T-helper 1 cell treated with Interleukin-12 subunit alpha and Interleukin-12 subunit beta and Interleukin-4 antibody, amounts not matched to agents 30 ng/mL and 1 ng/mL, for 36 hours (primary cell): ENCODE results near the gene RER1. TPM values are rescaled to one million over a fixed set of nuclear protein-coding genes. Genes with fewer than 3 reads are reported as not detected.

Source experiments
- intact Hi-C: fragments of 100-400 bp; cut with micrococcal nuclease; formaldehyde crosslinking; loops from one replicate; pipeline ENCODE4 v1.15.1; 2024
- total RNA-seq: library from RNA; stranded (reverse); gene quantifications from 2 replicates; pipeline ENCODE4 v1.2.3, GENCODE V29; 2022

The RER1 gene
- total RNA-seq, 1 donor from 2014 or later, result 162 TPM

GRCh38 chr1:2388004-2388913 lies 3.4 kb upstream of the RER1 start:
- intact Hi-C loops, result no loop called here

- intact Hi-C loops, result loop anchor here (2.0 to 10.0 kb wide), 3 partner anchors 99 to 1513 kb away; partner anchors contain the start of genes C1orf174, CEP104 and DFFB
These were observed 2.0 kb upstream of the RER1 start for GRCh38 chr1:2389644-2390043.

- intact Hi-C loops, result loop anchor here (1.0 to 10.0 kb wide), 12 partner anchors 20 to 1510 kb away; partner anchors contain the start of genes C1orf174, CEP104, DFFB and PANK4
These were observed 379 bp downstream of the RER1 start for GRCh38 chr1:2391931-2392509.

- intact Hi-C loops, result loop anchor here (5.0 to 10.0 kb wide), 2 partner anchors 1462 to 1510 kb away; partner anchors contain the start of genes C1orf174, CEP104 and DFFB
These were observed 1.0 kb downstream of the RER1 start for GRCh38 chr1:2392686-2393085.

- intact Hi-C loops, result loop anchor here (5.0 to 10.0 kb wide), 2 partner anchors 1461 to 1509 kb away; partner anchors contain the start of genes C1orf174, CEP104 and DFFB
These were observed 1.8 kb downstream of the RER1 start for GRCh38 chr1:2393471-2393877.

GRCh38 chr1:2394220-2394619 lies 2.6 kb downstream of the RER1 start:
- intact Hi-C loops, result loop anchor here (5.0 to 10.0 kb wide), 2 partner anchors 1461 to 1508 kb away; partner anchors contain the start of genes C1orf174, CEP104 and DFFB

- intact Hi-C loops, result loop anchor here (5.0 to 10.0 kb wide), 2 partner anchors 1460 to 1508 kb away; partner anchors contain the start of genes C1orf174, CEP104 and DFFB
These were observed 3.1 kb downstream of the RER1 start for GRCh38 chr1:2394761-2395160.

- intact Hi-C loops, result loop anchor here (10.0 kb wide), 1 partner anchor 1460 kb away; the partner anchor contains the start of genes CEP104 and DFFB
These were observed 3.6 kb downstream of the RER1 start for GRCh38 chr1:2395245-2395644.

- intact Hi-C loops, result loop anchor here (10.0 kb wide), 1 partner anchor 1459 kb away; the partner anchor contains the start of genes CEP104 and DFFB
These were observed 4.4 kb downstream of the RER1 start for GRCh38 chr1:2396059-2396458.

- intact Hi-C loops, result loop anchor here (10.0 kb wide), 1 partner anchor 1458 kb away; the partner anchor contains the start of genes CEP104 and DFFB
These were observed 4.8 kb downstream of the RER1 start for GRCh38 chr1:2396476-2396875.

GRCh38 chr1:2397007-2397679 lies 5.5 kb downstream of the RER1 start:
- intact Hi-C loops, result loop anchor here (10.0 kb wide), 1 partner anchor 1458 kb away; the partner anchor contains the start of genes CEP104 and DFFB

- intact Hi-C loops, result loop anchor here (10.0 kb wide), 1 partner anchor 1456 kb away; the partner anchor contains the start of genes CEP104 and DFFB
These were observed 7.2 kb downstream of the RER1 start for GRCh38 chr1:2398871-2399270.

- intact Hi-C loops, result loop anchor here (10.0 kb wide), 1 partner anchor 1455 kb away; the partner anchor contains the start of genes CEP104 and DFFB
These were observed 8.4 kb downstream of the RER1 start for GRCh38 chr1:2399890-2400575.

- intact Hi-C loops, result no loop called here
These were observed 8.9 kb downstream of the RER1 start for GRCh38 chr1:2400576-2400909.

GRCh38 chr1:2400950-2401649 lies 9.5 kb downstream of the RER1 start:
- intact Hi-C loops, result no loop called here

- intact Hi-C loops, result no loop called here
These were observed 10.8 kb downstream of the RER1 start for GRCh38 chr1:2402420-2402819.

- intact Hi-C loops, result no loop called here
These were observed 11.6 kb downstream of the RER1 start for GRCh38 chr1:2403273-2403672.

GRCh38 chr1:2404142-2404889 lies 12.7 kb downstream of the RER1 start:
- intact Hi-C loops, result no loop called here
